B cell (primary cell): ENCODE data around the gene AFG1L. TPM values are rescaled to one million over a fixed set of nuclear protein-coding genes. Genes with fewer than 3 reads are reported as not detected.

Experiments
- ATAC-seq: fragments of 200-7000 bp; cut with Tn5 transposase; one replicate; pipeline ENCODE4 v1.10.0; 2021; ENCODE audit warnings: low read depth, mild to moderate bottlenecking, moderate number of reproducible peaks, moderate library complexity
- CTCF ChIA-PET: fragments of 350-600 bp; sonication (Branson Sonifier 250); formaldehyde crosslinking; loops from one replicate; lab custom pipeline; 2021; ENCODE audit warnings: antibody characterized with exemption, inconsistent platforms; lab: Charles Lee
- POLR2A ChIA-PET: fragments of 350-600 bp; sonication (Branson Sonifier 250); formaldehyde crosslinking; loops from one replicate; lab custom pipeline; 2021; ENCODE audit warnings: antibody characterized with exemption; lab: Charles Lee
- DNase-seq: peaks from one replicate; pipeline ENCODE4 v3.0.0; 2013
- H2AFZ ChIP-seq: 2 replicates; pipeline ENCODE4 v1.6.1; 2012; ENCODE audit warnings: mild to moderate bottlenecking, low read depth, low read length; ENCODE audit not compliant: insufficient read depth, poor library complexity, severe bottlenecking
- H3K27ac ChIP-seq, 2 donors: 1 replicate in 1 of 2; 2 replicates in 1 of 2; pipeline ENCODE4 v1.5.1; 2012 to 2013; ENCODE audit warnings: low read length in 2 of 2, mild to moderate bottlenecking in 2 of 2, moderate library complexity in 1 of 2
- H3K27me3 ChIP-seq, 4 experiments: fragments of 200-600 bp in 1 of 4; sonication (generic) in 1 of 4; replicated peaks in 1 of 4; 1 replicate in 2 of 4; 2 replicates in 2 of 4; pipeline versions ENCODE4 v1.6.1 to v1.7.0; 2013 to 2016; ENCODE audit warnings: low read length in 3 of 4, mild to moderate bottlenecking in 2 of 4, mixed read lengths in 1 of 4, moderate library complexity in 1 of 4; ENCODE audit not compliant: insufficient read depth in 4 of 4, control insufficient read depth in 3 of 4; ENCODE audit errors: control extremely low read depth in 1 of 4
- H3K36me3 ChIP-seq, 2 experiments: replicated peaks in 1 of 2; 1 replicate in 1 of 2; 2 replicates in 1 of 2; pipeline versions ENCODE4 v1.6.1 to v1.7.1; 2013; ENCODE audit warnings: low read length in 1 of 2; ENCODE audit not compliant: insufficient read depth in 2 of 2, control insufficient read depth in 1 of 2; ENCODE audit errors: control extremely low read depth in 1 of 2, extremely low read depth in 1 of 2
- H3K4me1 ChIP-seq, 2 donors: fragments of 200-600 bp in 1 of 2; sonication (generic) in 1 of 2; 1 replicate in 1 of 2; 2 replicates in 1 of 2; pipeline versions ENCODE4 v1.5.1 to v1.6.1; 2013 to 2017; ENCODE audit warnings: low read length in 2 of 2; ENCODE audit not compliant: control insufficient read depth in 2 of 2, insufficient read depth in 2 of 2
- H3K4me2 ChIP-seq: replicated peaks from 2 replicates; pipeline ENCODE3; 2012; ENCODE audit warnings: mild to moderate bottlenecking, low read depth, low read length; ENCODE audit not compliant: poor library complexity, severe bottlenecking
- H3K4me3 ChIP-seq, 5 experiments: fragments of 200-600 bp in 1 of 5; sonication (generic) in 1 of 5; 1 replicate in 3 of 5; 2 replicates in 2 of 5; pipeline versions ENCODE4 v1.5.1 to v1.7.0; 2011 to 2016; ENCODE audit warnings: low read length in 4 of 5, mild to moderate bottlenecking in 4 of 5, low read depth in 2 of 5, control low read depth in 1 of 5, moderate library complexity in 1 of 5; ENCODE audit not compliant: insufficient read depth in 1 of 5; ENCODE audit errors: control extremely low read depth in 1 of 5, extremely low read depth in 1 of 5
- H3K79me2 ChIP-seq: fragments of 200-600 bp; sonication (generic); one replicate; pipeline ENCODE4 v1.6.0; 2016; ENCODE audit warnings: low read length; ENCODE audit not compliant: control insufficient read depth, insufficient read depth
- H3K9ac ChIP-seq: fragments of 200-600 bp; sonication (generic); 2 replicates; pipeline ENCODE4 v1.6.1; 2017; ENCODE audit warnings: mild to moderate bottlenecking, low read length, moderate library complexity
- H3K9me3 ChIP-seq, 3 donors: one replicate each; pipeline versions ENCODE4 v1.6.1 to v1.7.1; 2013; ENCODE audit warnings: low read length in 2 of 3; ENCODE audit not compliant: control insufficient read depth in 2 of 3, insufficient read depth in 1 of 3; ENCODE audit errors: control extremely low read depth in 1 of 3
- H4K20me1 ChIP-seq: 2 replicates; pipeline ENCODE4 v1.6.0; 2012; ENCODE audit warnings: mild to moderate bottlenecking, low read length; ENCODE audit not compliant: insufficient read depth, control insufficient read depth, poor library complexity, severe bottlenecking
- H3K27ac Mint-ChIP-seq: one replicate; pipeline ENCODE4 v1.8.0; 2021; ENCODE audit warnings: mixed read lengths
- H3K27me3 Mint-ChIP-seq: one replicate; pipeline ENCODE4 v1.8.0; 2021; ENCODE audit warnings: mixed read lengths
- H3K4me1 Mint-ChIP-seq: one replicate; pipeline ENCODE4 v1.8.0; 2021; ENCODE audit warnings: mixed read lengths
- H3K4me3 Mint-ChIP-seq: one replicate; pipeline ENCODE4 v1.8.0; 2021; ENCODE audit warnings: mixed read lengths
- H3K9me3 Mint-ChIP-seq: one replicate; pipeline ENCODE4 v1.8.0; 2022; ENCODE audit warnings: mixed read lengths; ENCODE audit not compliant: insufficient read depth
- CTCF ChIP-seq: fragments of 200-600 bp; IDR thresholded peaks from one replicate; pipeline ENCODE4 v1.8.0; 2022; ENCODE audit warnings: antibody characterized with exemption, mild to moderate bottlenecking
- EZH2 ChIP-seq: IDR thresholded peaks from 2 replicates; pipeline ENCODE4 v1.6.1; 2012; ENCODE audit warnings: borderline replicate concordance, low read depth, mild to moderate bottlenecking, moderate library complexity, low read length; ENCODE audit not compliant: insufficient read depth, poor library complexity, severe bottlenecking
- WGBS: methylation state at CpG from one replicate; pipeline ENCODE4 v1.1.5; 2013; ENCODE audit warnings: missing lambda C conversion rate; ENCODE audit not compliant: insufficient coverage; 5-methylcytosine and 5-hydroxymethylcytosine counted together
- intact Hi-C: fragments of 100-400 bp; cut with micrococcal nuclease; formaldehyde crosslinking; loops from one replicate; pipeline ENCODE4 v1.10.0; 2022
- polyA plus RNA-seq: library from polyadenylated mRNA; depleted of rRNA; stranded (reverse); fragments of >200 nt; gene quantifications from 2 replicates; pipeline ENCODE4 v1.2.3, GENCODE V29; 2012
- total RNA-seq, 2 donors: library from RNA; stranded (reverse); fragments of 120-200 nt in 1 of 2; gene quantifications; 1 replicate in 1 of 2; 2 replicates in 1 of 2; pipeline versions ENCODE4 v1.2.3 to v1.2.4, GENCODE V29; 2013 to 2022

AFG1L gene
- total and polyA plus RNA-seq, 2 donors (not counting 1 experiment from before 2014, with no cell fraction given) = 1.8 to 14.2 TPM

- ChIA-PET CTCF (no interaction called here), POLR2A (interaction anchor here (0.6 kb wide), 1 partner anchor 1059 kb away, joined by 3 read pairs; no protein-coding TSS in a partner anchor)
- Mint-ChIP-seq H3K27ac (no peak overlapping the region), H3K9me3 (no peaks in the 10 kb centered on the region), H3K27me3 (no peaks in the 10 kb centered on the region), H3K4me1 (peaks cover 9% of the 10 kb centered on the region), H3K4me3 (no peak overlapping the region)
- Histone ChIP-seq H3K36me3 (no peaks in the 10 kb centered on the region), H3K79me2 (no peaks in the 10 kb centered on the region), H3K27me3 (no peaks in the 10 kb centered on the region), H3K9ac (no peak overlapping the region), H3K9me3 (no peaks in the 10 kb centered on the region), H3K4me3 (no peak overlapping the region), H3K27ac (no peak overlapping the region), H3K4me1 (peaks cover 0 to 6% of the 10 kb centered on the region in 2 donors), H2AFZ (no peak overlapping the region), H3K4me2 (no peak overlapping the region), H4K20me1 (no peaks in the 10 kb centered on the region)
- WGBS = no CpG with 5 or more reads among the region's 3 CpGs
- intact Hi-C loops = no loop called here
- no peak for DNase-seq
- no peak for ATAC-seq
- TF ChIP-seq EZH2 (no peak), CTCF (no peak)
These were observed 7.5 kb upstream of the AFG1L start for GRCh38 chr6:108287373-108287772.

GRCh38 chr6:108288742-108289141 lies 6.1 kb upstream of the AFG1L start:
- Histone ChIP-seq H3K27ac (no peak overlapping the region), H2AFZ (no peak overlapping the region), H3K4me1 (peaks cover 0 to 8% of the 10 kb centered on the region in 2 donors), H3K9me3 (peaks cover 0 to under 1% (median 0%) of the 10 kb centered on the region in 3 donors), H3K36me3 (no peaks in the 10 kb centered on the region), H3K4me2 (no peak overlapping the region), H3K27me3 (no peaks in the 10 kb centered on the region), H3K4me3 (no peak overlapping the region), H3K79me2 (no peaks in the 10 kb centered on the region), H3K9ac (no peak overlapping the region), H4K20me1 (no peaks in the 10 kb centered on the region)
- H3K27me3 Mint-ChIP-seq = no peaks in the 10 kb centered on the region
- CTCF ChIA-PET = interaction anchor here (0.6 kb wide), 1 partner anchor 556 kb away, joined by 3 read pairs; no protein-coding TSS in a partner anchor
- ATAC-seq (no peak), DNase-seq (no peak)
- H3K4me3 Mint-ChIP-seq = no peak overlapping the region
- POLR2A ChIA-PET = no interaction called here
- H3K9me3 Mint-ChIP-seq = no peaks in the 10 kb centered on the region
- intact Hi-C loops = no loop called here
- no peak overlapping the region for H3K27ac Mint-ChIP-seq
- peaks cover 10% of the 10 kb centered on the region for H3K4me1 Mint-ChIP-seq
- TF ChIP-seq CTCF (no peak), EZH2 (no peak)
